ENCODE measurements around the gene SLC16A12. TPM values are rescaled to one million over a fixed set of nuclear protein-coding genes. Genes with fewer than 3 reads are reported as not detected.
A peak's percentile ranks its signal among the peaks of the same experiment; 100 is the strongest.

The SLC16A12 gene
- total RNA-seq, 1 donor from 2014 or later = not detected

GRCh38 chr10:89518876-89519842, 16.2 kb downstream of the SLC16A12 start:
- no peak for DNase-seq (ENCODE audit: low read depth)
- Histone ChIP-seq H3K27me3 (ENCODE audit: control insufficient read depth, insufficient read depth, low read length) (no peaks in the 10 kb centered on the region), H3K36me3 (ENCODE audit: control insufficient read depth, insufficient read depth, low read length) (no peaks in the 10 kb centered on the region), H3K4me3 (ENCODE audit: low read depth, low read length) (no peak overlapping the region)
- TF ChIP-seq CTCF (IDR thresholded peaks at IDR 0.05; ENCODE audit: insufficient read depth, low read length, severe bottlenecking) = no peak
- no peak for FAIRE-seq

- Histone ChIP-seq H3K4me3 (ENCODE audit: low read depth, low read length) (no peak overlapping the region), H3K27me3 (ENCODE audit: control insufficient read depth, insufficient read depth, low read length) (no peaks in the 10 kb centered on the region), H3K36me3 (ENCODE audit: control insufficient read depth, insufficient read depth, low read length) (no peaks in the 10 kb centered on the region)
- FAIRE-seq = no peak
- TF ChIP-seq CTCF (IDR thresholded peaks at IDR 0.05; ENCODE audit: insufficient read depth, low read length, severe bottlenecking) = no peak
- no peak for DNase-seq (ENCODE audit: low read depth)
Observed at GRCh38 chr10:89518108-89518507, 17.3 kb downstream of the SLC16A12 start.

GRCh38 chr10:89516149-89516832, 19.1 kb downstream of the SLC16A12 start:
- no peak for TF ChIP-seq CTCF (IDR thresholded peaks at IDR 0.05; ENCODE audit: insufficient read depth, low read length, severe bottlenecking)
- FAIRE-seq (peak; percentile 18), DNase-seq (ENCODE audit: low read depth) (peak; percentile 89)
- H3K36me3 ChIP-seq (ENCODE audit: control insufficient read depth, insufficient read depth, low read length) = no peaks in the 10 kb centered on the region
- H3K4me3 ChIP-seq (ENCODE audit: low read depth, low read length) = no peak overlapping the region
- H3K27me3 ChIP-seq (ENCODE audit: control insufficient read depth, insufficient read depth, low read length) = no peaks in the 10 kb centered on the region

GRCh38 chr10:89515031-89515841, 20.2 kb downstream of the SLC16A12 start:
- H3K27me3 ChIP-seq (ENCODE audit: control insufficient read depth, insufficient read depth, low read length) = no peaks in the 10 kb centered on the region
- FAIRE-seq = no peak
- H3K36me3 ChIP-seq (ENCODE audit: control insufficient read depth, insufficient read depth, low read length) = no peaks in the 10 kb centered on the region

More at GRCh38 chr10:89515031-89515841, 20.2 kb downstream of the SLC16A12 start:
- DNase-seq (ENCODE audit: low read depth) = peak; percentile 78
- TF ChIP-seq CTCF (IDR thresholded peaks at IDR 0.05; ENCODE audit: insufficient read depth, low read length, severe bottlenecking) = no peak
- no peak overlapping the region for H3K4me3 ChIP-seq (ENCODE audit: low read depth, low read length)
